Fibroblast of lung (primary cell): Measurements from ENCODE around the gene VANGL1. TPM values are rescaled to one million over a fixed set of nuclear protein-coding genes. Genes with fewer than 3 reads are reported as not detected.

Source experiments
- DNase-seq, 2 donors: peaks; one replicate each; pipeline versions ENCODE4 v3.0.0 to v3.0.0-alpha.2; 2010; ENCODE audit warnings: low read depth in 2 of 2
- H2AFZ ChIP-seq: 2 replicates; pipeline ENCODE4 v1.5.1; 2012; ENCODE audit warnings: low read length, control low read depth, inconsistent platforms
- H3K27ac ChIP-seq: 2 replicates; pipeline ENCODE4 v1.5.1; 2011; ENCODE audit warnings: low read length, control low read depth; ENCODE audit not compliant: insufficient read depth
- H3K27me3 ChIP-seq: 2 replicates; pipeline ENCODE4 v1.5.1; 2011; ENCODE audit warnings: mild to moderate bottlenecking, low read length; ENCODE audit not compliant: control insufficient read depth, insufficient read depth
- H3K36me3 ChIP-seq: 2 replicates; pipeline ENCODE4 v1.5.1; 2011; ENCODE audit warnings: low read length; ENCODE audit not compliant: control insufficient read depth, insufficient read depth
- H3K4me1 ChIP-seq: 2 replicates; pipeline ENCODE4 v1.5.1; 2011; ENCODE audit warnings: low read length; ENCODE audit not compliant: control insufficient read depth, insufficient read depth; ENCODE audit errors: extremely low read depth
- H3K4me2 ChIP-seq: 2 replicates; pipeline ENCODE4 v1.5.1; 2011; ENCODE audit warnings: low read length, control low read depth; ENCODE audit not compliant: insufficient read depth; ENCODE audit errors: extremely low read depth
- H3K4me3 ChIP-seq, 4 experiments: fragments of 200-600 bp in 1 of 4; sonication (generic) in 1 of 4; replicated peaks in 1 of 4; 2 replicates each; pipeline ENCODE4 v1.5.1; 2011 to 2016; ENCODE audit warnings: low read length in 4 of 4, low read depth in 3 of 4, mild to moderate bottlenecking in 3 of 4, control low read depth in 2 of 4, inconsistent platforms in 1 of 4, mixed read lengths in 1 of 4; ENCODE audit not compliant: insufficient read depth in 1 of 4; ENCODE audit errors: control extremely low read depth in 1 of 4
- H3K79me2 ChIP-seq: 2 replicates; pipeline ENCODE4 v1.5.1; 2012; ENCODE audit warnings: mild to moderate bottlenecking, low read length, inconsistent platforms; ENCODE audit not compliant: control insufficient read depth, insufficient read depth
- H3K9ac ChIP-seq: 2 replicates; pipeline ENCODE4 v1.5.1; 2011; ENCODE audit warnings: mild to moderate bottlenecking, low read length, control low read depth; ENCODE audit not compliant: insufficient read depth
- H3K9me3 ChIP-seq: 2 replicates; pipeline ENCODE4 v1.5.1; 2012; ENCODE audit warnings: low read depth, low read length; ENCODE audit not compliant: control insufficient read depth, insufficient read depth
- H4K20me1 ChIP-seq: 2 replicates; pipeline ENCODE4 v1.5.1; 2011; ENCODE audit warnings: low read length; ENCODE audit not compliant: control insufficient read depth, insufficient read depth; ENCODE audit errors: extremely low read depth
- EZH2 ChIP-seq: IDR thresholded peaks from 2 replicates; pipeline ENCODE4 v1.5.1; 2012; ENCODE audit warnings: low read length, control low read depth, mild to moderate bottlenecking; ENCODE audit errors: missing control alignments
- polyA plus RNA-seq, 2 donors: library from polyadenylated mRNA; depleted of rRNA in 1 of 2; stranded (reverse) in 1 of 2; unstranded in 1 of 2; fragments of >200 nt; gene quantifications; 2 replicates each; pipeline ENCODE4 v1.2.1, GENCODE V29; 2011 to 2012; ENCODE audit warnings: missing spikeins in 1 of 2
- total RNA-seq: library from RNA; depleted of rRNA; stranded (reverse); fragments of >200 nt; gene quantifications from 2 replicates; pipeline ENCODE4 v1.2.1, GENCODE V29; 2014
- TF ChIP-seq, protein P1 (sequence below), 2 donors: IDR thresholded peaks in 1 of 2; conservative IDR thresholded peaks in 1 of 2; 1 replicate in 1 of 2; 2 replicates in 1 of 2; pipeline ENCODE4 v1.5.1; 2011 to 2012; ENCODE audit warnings: low read length in 2 of 2, control low read depth in 1 of 2, inconsistent platforms in 1 of 2, low read depth in 1 of 2, mild to moderate bottlenecking in 1 of 2

The VANGL1 gene
- total and polyA plus RNA-seq, 2 donors (not counting 1 experiment from before 2014, with no cell fraction given), result 8.1 to 10.7 TPM

- H3K27ac ChIP-seq, result no peak overlapping the region
- H3K9ac ChIP-seq, result no peak overlapping the region
- peaks cover 2% of the 10 kb centered on the region for H3K36me3 ChIP-seq
- no peaks in the 10 kb centered on the region for H3K79me2 ChIP-seq
- H2AFZ ChIP-seq, result no peak overlapping the region
- no peak for TF ChIP-seq EZH2
- TF ChIP-seq, protein P1, sequence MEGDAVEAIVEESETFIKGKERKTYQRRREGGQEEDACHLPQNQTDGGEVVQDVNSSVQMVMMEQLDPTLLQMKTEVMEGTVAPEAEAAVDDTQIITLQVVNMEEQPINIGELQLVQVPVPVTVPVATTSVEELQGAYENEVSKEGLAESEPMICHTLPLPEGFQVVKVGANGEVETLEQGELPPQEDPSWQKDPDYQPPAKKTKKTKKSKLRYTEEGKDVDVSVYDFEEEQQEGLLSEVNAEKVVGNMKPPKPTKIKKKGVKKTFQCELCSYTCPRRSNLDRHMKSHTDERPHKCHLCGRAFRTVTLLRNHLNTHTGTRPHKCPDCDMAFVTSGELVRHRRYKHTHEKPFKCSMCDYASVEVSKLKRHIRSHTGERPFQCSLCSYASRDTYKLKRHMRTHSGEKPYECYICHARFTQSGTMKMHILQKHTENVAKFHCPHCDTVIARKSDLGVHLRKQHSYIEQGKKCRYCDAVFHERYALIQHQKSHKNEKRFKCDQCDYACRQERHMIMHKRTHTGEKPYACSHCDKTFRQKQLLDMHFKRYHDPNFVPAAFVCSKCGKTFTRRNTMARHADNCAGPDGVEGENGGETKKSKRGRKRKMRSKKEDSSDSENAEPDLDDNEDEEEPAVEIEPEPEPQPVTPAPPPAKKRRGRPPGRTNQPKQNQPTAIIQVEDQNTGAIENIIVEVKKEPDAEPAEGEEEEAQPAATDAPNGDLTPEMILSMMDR (conservative IDR thresholded peaks at IDR 0.05 in 1 of 2, IDR thresholded peaks at IDR 0.05 in 1 of 2; ENCODE audit: low read depth in 1 of 2, low read length in 2 of 2), result no peak
- no peak overlapping the region for H3K4me3 ChIP-seq
- no peak overlapping the region for H3K4me2 ChIP-seq
- no peaks in the 10 kb centered on the region for H3K9me3 ChIP-seq
- H3K4me1 ChIP-seq, result no peaks in the 10 kb centered on the region
- no peaks in the 10 kb centered on the region for H3K27me3 ChIP-seq
- no peaks in the 10 kb centered on the region for H4K20me1 ChIP-seq
- no peak for DNase-seq
Measured at GRCh38 chr1:115687744-115688143, 46.0 kb downstream of the VANGL1 start.

- H3K4me3 ChIP-seq, result no peak overlapping the region
- no peaks in the 10 kb centered on the region for H3K4me1 ChIP-seq
- H3K79me2 ChIP-seq, result no peaks in the 10 kb centered on the region
- H2AFZ ChIP-seq, result no peak overlapping the region
- H4K20me1 ChIP-seq, result no peaks in the 10 kb centered on the region
- H3K27me3 ChIP-seq, result no peaks in the 10 kb centered on the region
- DNase-seq, result no peak
- H3K9me3 ChIP-seq, result no peaks in the 10 kb centered on the region
- no peak overlapping the region for H3K9ac ChIP-seq
- H3K27ac ChIP-seq, result no peak overlapping the region
- no peak overlapping the region for H3K4me2 ChIP-seq
- H3K36me3 ChIP-seq, result no peaks in the 10 kb centered on the region
- no peak for TF ChIP-seq EZH2
- TF ChIP-seq, protein P1 (conservative IDR thresholded peaks at IDR 0.05 in 1 of 2, IDR thresholded peaks at IDR 0.05 in 1 of 2; ENCODE audit: low read depth in 1 of 2, low read length in 2 of 2), result no peak
Measured at GRCh38 chr1:115690972-115691371, 49.2 kb downstream of the VANGL1 start.

DNA sequence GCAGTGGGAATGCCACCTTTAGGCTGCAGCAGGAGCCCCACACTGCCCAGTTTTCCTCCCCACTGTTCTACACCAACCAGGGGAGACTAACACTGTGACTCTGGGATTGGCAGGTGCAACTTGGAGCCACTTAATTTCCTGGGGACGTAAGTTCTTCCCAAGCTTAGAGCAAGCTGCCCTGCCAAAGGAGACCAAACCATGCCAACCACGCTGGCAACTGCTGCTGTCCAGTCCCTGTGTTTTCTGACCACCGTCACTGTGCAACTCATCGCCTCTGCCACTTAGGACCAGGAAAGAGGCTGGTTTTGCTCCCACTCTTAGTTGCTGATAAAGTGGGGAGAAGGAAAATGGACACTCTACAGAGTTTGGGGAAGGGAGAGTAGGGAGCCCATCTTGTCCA, 50.5 kb downstream of the VANGL1 start:
- no peaks in the 10 kb centered on the region for H3K27me3 ChIP-seq
- no peaks in the 10 kb centered on the region for H3K36me3 ChIP-seq
- no peak overlapping the region for H3K4me2 ChIP-seq
- no peaks in the 10 kb centered on the region for H3K9me3 ChIP-seq
- H3K4me3 ChIP-seq, result no peak overlapping the region
- H3K27ac ChIP-seq, result no peak overlapping the region
- no peaks in the 10 kb centered on the region for H4K20me1 ChIP-seq
- TF ChIP-seq, protein P1 (conservative IDR thresholded peaks at IDR 0.05 in 1 of 2, IDR thresholded peaks at IDR 0.05 in 1 of 2; ENCODE audit: low read depth in 1 of 2, low read length in 2 of 2), result no peak
- TF ChIP-seq EZH2, result no peak
- no peaks in the 10 kb centered on the region for H3K4me1 ChIP-seq
- no peaks in the 10 kb centered on the region for H3K79me2 ChIP-seq
- H2AFZ ChIP-seq, result no peak overlapping the region
- no peak for DNase-seq
- H3K9ac ChIP-seq, result no peak overlapping the region
